ENCODE data around the gene PRKCZ.
"Not testable (repeated sequence)": the region's sequence is repeated elsewhere in the genome, so short reads cannot be mapped to it uniquely, and the experiment has no call there.

The PRKCZ gene

GRCh38 chr1:2086446-2087078 lies 36.4 kb downstream of the PRKCZ start:
- peak; percentile 48 for DNase-seq (ENCODE audit: low spot score)

DNA sequence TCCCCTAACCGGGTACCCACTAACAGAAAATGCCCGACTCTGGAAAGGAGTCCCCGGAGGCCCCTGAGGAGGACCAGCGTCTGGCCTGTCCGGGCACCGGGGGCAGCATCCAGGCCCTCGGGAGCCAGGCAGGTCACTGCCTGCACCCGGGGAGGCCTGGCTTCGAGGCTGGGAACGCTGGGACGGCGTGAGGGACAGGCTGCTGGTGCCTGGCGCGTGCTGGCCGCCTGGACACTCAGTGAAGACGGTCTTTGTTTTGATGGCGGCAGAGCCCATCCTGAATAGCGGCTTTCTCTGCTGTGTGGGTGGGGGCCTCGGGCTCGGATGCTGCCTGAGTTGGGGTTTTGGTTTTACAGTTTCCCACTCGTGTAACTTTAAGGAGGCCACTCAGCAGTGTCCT lies 37.6 kb downstream of the PRKCZ start:
- DNase-seq (ENCODE audit: low spot score), result peak; percentile 92

GRCh38 chr1:2088458-2088857 lies 38.2 kb downstream of the PRKCZ start:
- DNase-seq (ENCODE audit: low spot score), result peak; percentile 46

- no peak for DNase-seq (ENCODE audit: low spot score)
These were observed 38.8 kb downstream of the PRKCZ start for GRCh38 chr1:2089051-2089450.

DNA sequence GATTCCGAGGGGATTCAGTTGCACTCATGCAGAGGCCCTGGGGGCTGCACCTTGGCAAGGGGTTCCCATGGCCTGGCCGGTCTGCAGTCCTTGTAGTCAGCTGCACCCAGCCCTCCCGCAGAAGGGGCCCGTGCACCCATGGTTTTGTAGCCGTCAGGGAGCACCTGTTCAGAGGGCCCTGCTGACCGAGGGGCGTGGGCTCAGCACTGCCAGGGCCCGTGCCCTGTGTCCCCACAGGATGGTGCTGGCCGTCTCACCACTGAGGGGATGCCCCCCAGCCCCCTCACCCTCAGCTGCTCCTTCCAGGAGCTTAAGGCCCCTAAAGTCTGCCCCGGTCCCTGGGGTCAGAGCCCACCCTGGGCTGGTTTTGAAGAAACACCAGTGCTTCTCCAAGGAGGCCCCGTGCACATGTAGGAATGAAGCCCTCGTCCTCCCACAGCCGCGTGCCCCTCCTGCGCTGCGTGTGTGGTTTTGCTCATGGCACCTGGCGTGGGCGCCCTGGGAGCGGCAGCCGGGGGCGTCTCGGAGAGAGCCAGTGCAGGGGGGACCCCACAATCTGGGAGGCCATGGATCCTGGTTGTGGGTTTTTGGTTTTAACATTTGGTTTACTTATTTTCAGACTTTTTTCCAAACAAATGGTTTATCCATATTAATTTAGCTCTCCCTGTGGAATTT lies 40.1 kb downstream of the PRKCZ start:
- no peak for DNase-seq (ENCODE audit: low spot score)

DNA sequence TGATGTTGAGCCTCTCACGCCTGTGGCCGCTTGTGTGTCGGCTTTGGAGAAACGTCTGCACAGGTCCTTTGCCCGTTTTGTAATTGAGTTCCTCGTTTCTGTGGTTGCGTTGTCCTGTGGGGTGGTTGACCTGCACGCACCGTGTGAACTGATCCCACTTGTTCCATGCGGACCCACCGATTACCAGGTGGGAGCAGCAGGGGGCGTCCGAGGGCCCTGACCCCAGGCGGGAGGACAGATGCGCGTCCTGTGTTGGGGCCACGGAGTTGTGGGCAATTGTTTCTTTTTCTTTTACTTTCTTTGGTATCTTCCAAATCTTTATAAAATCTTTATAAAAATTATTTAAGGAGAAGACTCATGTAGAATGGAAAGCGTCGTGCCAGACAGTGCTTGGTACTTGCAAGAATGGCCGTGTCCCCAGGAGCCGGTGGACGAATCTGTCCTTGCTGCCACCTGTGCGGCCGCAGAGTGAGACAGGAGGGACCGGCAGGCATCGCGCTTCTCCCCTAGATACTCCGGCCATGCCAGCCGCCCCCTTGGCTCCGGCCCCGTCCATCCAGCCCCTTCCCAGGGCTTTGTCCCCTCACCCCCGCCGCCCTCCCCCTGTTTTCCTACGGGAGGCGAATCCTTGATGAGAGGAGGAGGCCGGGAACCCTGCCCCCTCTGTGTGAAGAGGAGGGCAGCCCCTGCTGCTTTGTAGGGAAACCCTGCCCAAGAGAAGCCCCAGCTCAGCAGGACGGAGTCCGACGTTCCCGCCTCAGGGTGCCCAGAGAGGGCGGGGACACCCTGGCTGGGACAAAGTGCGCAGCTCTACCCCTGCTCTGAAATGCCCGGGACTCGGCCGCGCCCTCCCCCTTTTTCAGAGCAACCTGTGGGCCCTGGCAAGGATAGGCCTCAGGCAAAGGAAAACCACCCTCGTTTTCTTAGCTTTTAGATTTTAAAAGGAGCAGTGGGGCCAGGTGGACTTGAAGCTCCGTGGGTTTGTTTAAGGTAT lies 41.7 kb downstream of the PRKCZ start:
- peak; percentile 71 for DNase-seq (ENCODE audit: low spot score)

DNA sequence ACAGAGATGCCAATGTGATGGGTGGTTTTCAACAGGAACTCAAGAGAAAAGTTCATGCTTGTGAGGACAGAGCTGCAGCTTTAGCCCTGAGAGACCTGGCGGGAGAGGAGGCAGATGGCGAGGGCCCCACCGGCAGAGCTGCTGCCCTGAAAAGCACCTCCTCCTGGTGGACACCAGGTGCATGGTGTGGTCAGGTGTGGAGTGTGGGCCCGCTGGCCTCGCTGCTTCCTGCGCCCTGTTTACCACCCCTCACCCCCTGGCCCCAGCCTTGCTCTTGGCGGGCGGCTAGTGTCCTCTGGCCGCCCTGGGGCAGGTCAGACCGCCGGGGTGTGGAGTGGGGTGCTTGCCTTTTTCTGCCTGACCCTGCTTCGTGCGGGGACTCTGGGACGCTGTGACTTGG lies 42.8 kb downstream of the PRKCZ start:
- DNase-seq (ENCODE audit: low spot score), result no peak

DNA sequence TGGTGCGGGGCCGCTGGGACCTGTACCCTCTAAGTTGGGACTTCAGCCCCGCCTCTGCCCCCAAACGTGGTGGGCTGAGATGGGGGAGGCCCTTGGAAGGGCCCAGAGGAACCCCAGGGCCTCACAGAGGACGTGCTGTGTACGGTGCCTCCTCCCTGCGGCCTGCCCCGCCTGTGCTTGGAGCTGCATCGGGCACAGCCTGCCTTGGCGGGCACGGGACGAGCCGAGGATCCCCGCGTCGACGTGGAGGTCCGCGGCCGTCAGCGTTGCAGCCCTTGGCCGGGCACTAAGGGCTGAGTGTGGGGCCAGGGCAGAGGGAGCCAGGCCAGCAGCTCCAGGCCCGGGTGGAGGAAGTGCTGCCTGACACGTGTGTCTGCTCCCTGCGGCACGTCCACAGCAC lies 43.4 kb downstream of the PRKCZ start:
- DNase-seq (ENCODE audit: low spot score), result no peak

DNA sequence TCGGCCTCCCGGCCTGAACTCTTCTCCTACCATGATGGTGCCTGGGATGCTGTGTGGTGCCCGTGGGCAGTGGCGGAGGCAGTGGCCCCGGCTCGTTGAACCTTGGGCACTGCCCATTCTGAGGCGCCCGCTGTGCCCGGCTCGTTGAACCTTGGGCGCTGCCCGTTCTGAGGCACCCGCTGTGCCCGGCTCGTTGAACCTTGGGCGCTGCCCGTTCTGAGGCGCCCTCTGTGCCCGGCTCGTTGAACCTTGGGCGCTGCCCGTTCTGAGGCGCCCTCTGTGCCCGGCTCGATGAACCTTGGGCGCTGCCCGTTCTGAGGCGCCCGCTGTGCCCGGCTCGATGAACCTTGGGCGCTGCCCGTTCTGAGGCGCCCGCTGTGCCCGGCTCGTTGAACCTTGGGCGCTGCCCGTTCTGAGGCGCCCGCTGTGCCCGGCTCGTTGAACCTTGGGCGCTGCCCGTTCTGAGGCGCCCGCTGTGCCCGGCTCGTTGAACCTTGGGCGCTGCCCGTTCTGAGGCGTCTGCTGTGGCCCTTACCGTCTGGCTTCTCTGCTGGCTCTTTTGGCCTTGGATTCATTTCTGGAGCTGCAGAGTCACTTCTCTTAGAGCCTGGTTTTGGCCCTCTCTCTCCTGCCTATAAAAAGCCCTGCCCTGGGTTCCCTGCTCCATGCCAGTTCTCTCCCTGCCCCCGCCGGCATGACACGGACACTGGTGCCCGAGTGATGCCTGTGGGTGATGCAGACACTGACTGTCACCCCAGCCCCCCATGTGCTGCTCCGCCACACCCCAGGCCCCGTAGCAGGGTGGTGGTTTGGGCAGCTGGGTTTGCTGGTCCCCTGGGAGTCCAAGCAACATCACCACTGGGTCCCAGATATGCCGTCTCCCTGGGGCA lies 44.3 kb downstream of the PRKCZ start:
- DNase-seq (ENCODE audit: low spot score), result not testable (repeated sequence)

DNA sequence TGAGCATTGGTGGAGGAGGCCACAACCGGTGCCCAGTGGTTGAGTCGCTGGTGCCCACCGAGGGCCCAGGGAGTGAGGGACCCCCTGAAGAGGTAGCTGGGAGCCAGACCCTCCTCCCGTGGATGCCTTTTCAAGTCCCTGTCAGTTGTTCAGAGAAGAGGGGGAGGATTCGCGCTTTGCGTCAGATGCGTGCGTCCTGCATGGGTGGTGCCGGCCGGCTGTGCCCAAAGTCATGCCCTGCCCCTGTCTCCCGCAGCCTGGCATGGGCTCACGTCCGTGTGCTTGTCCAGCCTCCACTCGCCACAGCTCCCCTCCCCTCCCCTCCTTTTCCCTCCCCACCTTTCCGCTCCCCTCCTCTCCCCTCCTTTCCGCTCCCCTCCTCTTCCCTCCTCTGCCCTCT lies 45.2 kb downstream of the PRKCZ start:
- DNase-seq (ENCODE audit: low spot score), result no peak

DNA sequence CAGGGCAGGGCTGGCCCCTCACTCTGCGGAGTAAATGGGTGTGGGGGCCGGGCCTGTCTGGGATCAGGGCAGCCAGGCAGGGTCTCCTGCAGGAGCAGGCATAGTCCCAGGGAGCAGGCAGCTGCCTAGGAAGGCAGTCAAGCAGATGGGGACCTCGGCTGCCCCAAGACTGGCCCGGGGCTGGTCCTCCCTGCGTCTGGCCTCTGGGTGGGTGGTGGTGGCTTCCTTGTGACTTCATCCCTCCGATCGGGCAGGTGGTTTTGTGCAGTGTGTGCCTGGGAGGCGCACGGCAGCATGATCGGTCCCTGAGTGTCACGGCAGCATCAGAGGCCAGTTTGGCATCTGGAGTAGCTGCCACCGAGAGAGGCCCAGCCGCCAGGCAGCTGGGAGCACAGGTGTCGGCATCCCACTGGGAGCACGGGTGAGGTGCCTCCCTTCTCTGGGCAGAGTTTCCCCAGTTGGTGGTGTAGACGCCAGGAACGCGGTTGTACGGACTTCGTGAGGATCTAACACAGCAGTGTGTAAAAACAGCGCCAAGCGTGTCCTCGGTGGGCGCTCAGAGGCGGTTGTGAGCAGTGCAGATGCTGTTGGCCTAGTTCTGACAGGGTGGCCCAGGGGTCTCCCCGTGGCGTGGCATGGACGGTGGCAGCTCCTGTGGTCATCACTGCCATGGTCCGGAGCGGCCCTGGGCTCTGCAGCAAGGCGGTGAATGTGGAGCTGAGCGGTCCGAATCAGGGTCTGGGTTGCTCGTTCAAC lies 45.9 kb downstream of the PRKCZ start:
- DNase-seq (ENCODE audit: low spot score), result no peak

- no peak for DNase-seq (ENCODE audit: low spot score)
These were observed 47.4 kb downstream of the PRKCZ start for GRCh38 chr1:2097386-2098300.

- peak; percentile 65 for DNase-seq (ENCODE audit: low spot score)
These were observed 48.1 kb downstream of the PRKCZ start for GRCh38 chr1:2098301-2098698.

DNA sequence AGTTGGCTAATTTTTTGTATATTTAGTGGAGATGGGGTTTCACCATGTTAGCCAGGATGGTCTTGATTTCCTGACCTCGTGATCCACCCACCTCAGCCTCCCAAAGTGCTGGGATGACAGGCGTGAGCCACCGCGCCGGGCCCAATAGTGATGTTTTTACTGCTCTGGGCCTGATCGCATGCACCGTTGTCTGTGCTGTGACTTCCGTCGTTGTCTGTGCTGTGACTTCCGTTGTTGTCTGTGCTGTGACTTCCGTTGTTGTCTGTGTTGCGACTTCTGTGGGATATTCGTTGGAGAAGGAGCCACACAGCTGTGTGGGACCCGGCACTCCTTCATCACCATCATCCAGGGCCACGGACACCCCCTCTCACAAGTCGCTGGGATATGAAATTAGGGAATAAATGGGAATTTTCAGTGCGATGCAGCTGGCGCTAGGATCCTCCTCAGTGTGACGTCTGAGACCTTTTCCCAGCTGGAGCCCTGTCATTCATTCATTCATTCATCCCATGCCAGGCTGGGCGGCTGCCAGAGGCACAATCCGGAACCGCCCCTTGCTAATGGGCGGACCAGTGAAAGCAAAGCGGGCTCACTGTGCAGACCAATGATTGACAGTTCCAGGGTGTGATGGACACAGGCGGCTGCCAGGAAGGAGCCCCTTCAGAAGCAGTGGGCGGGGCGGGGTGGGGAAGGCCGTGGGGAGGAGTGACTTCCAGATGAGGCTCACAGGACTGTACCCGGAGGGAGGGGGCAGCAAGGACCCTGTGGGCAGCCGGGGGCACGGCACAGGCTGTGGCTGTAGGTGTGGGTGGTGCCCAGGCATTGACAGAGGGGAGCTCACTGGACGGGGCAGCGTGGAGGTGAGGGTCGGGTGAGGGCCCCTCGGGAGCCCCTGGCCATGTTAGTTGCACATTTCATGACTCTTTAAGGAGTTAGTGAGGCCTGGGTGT lies 48.9 kb downstream of the PRKCZ start:
- DNase-seq (ENCODE audit: low spot score), result peak; percentile 90

GRCh38 chr1:2099886-2100779 lies 49.9 kb downstream of the PRKCZ start:
- no peak for DNase-seq (ENCODE audit: low spot score)

GRCh38 chr1:2100780-2101108 lies 50.5 kb downstream of the PRKCZ start:
- DNase-seq (ENCODE audit: low spot score), result no peak

DNA sequence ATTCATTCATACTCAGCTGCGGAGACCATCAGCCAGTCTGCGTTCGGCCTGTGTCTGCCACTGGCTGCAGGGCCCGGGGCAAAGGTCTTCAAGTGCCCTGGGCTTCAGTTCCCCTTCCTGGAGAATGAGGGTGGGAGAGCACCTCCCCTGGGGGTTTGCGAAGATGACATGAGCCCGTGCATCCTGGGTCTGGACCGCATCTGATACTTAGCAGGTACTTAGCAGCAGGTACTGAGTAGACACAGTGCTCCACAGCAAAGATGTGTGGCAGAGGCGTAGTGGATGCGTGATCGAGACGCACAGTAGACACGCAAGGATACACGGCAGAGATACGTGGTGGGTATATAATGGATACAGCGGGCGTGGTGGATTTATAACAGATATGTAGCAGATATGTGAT lies 51.3 kb downstream of the PRKCZ start:
- no peak for DNase-seq (ENCODE audit: low spot score)

DNA sequence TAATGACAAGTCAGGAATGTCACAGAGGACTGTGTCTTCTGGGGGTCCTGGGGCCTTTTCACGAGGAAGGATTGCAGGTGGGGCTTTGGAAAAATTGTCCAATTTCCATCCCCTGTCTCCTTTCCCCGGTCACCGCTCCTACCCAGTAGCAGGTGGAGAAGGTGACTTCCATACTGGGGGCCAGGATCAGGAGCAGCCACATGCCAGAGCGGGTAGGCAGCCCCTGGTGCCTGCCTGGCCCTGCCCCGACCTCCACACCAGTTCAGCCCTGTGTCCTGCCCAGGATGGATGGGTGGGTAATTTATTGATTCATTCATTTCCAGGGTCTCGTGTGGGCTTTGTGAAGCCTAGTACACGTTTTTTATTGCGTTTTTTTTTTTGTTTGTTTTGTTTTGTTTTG lies 51.7 kb downstream of the PRKCZ start:
- no peak for DNase-seq (ENCODE audit: low spot score)
